ENCODE results near the gene TSPAN3. TPM values are rescaled to one million over a fixed set of nuclear protein-coding genes. Genes with fewer than 3 reads are reported as not detected.

TSPAN3 gene
- total RNA-seq, 4 donors from 2014 or later: 330 to 637 (median 593) TPM

GRCh38 chr15:77017761-77018720, 52.9 kb downstream of the TSPAN3 start:
- intact Hi-C loops (cut with DNase I): no loop called here
- Histone ChIP-seq H3K27ac (no peak overlapping the region), H3K36me3 (no peaks in the 10 kb centered on the region), H3K27me3 (no peaks in the 10 kb centered on the region), H3K4me1 (no peaks in the 10 kb centered on the region), H3K9me3 (no peaks in the 10 kb centered on the region), H3K4me3 (replicated peaks in 1 of 3) (no peak overlapping the region)
- no peak for TF ChIP-seq POLR2A (IDR thresholded peaks at IDR 0.05)
- no peak for TF ChIP-seq CTCF (IDR thresholded peaks at IDR 0.05)
- no peak for DNase-seq
- WGBS, 2 donors: 94 to 97% methylated on average over 16 to 17 of the region's 20 CpGs

GRCh38 chr15:77017091-77017660, 53.7 kb downstream of the TSPAN3 start:
- Histone ChIP-seq H3K4me1 (no peaks in the 10 kb centered on the region), H3K9me3 (no peaks in the 10 kb centered on the region), H3K27me3 (no peaks in the 10 kb centered on the region), H3K36me3 (no peaks in the 10 kb centered on the region), H3K27ac (no peak overlapping the region), H3K4me3 (replicated peaks in 1 of 3) (no peak overlapping the region)
- 96 to 100% methylated on average over 2 to 7 of the region's 7 CpGs for WGBS, 2 donors
- TF ChIP-seq POLR2A (IDR thresholded peaks at IDR 0.05) (no peak), CTCF (IDR thresholded peaks at IDR 0.05) (no peak)
- DNase-seq: no peak
- intact Hi-C loops (cut with DNase I): no loop called here

- H3K4me1 ChIP-seq: no peaks in the 10 kb centered on the region
- H3K27me3 ChIP-seq: no peaks in the 10 kb centered on the region
- H3K27ac ChIP-seq: no peak overlapping the region
- no peaks in the 10 kb centered on the region for H3K9me3 ChIP-seq
- H3K36me3 ChIP-seq: no peaks in the 10 kb centered on the region
- no peak for DNase-seq
- TF ChIP-seq POLR2A (IDR thresholded peaks at IDR 0.05): no peak
- no peak for TF ChIP-seq CTCF (IDR thresholded peaks at IDR 0.05)
- intact Hi-C loops (cut with DNase I): no loop called here
- no peak overlapping the region for H3K4me3 ChIP-seq (replicated peaks in 1 of 3)
- WGBS, 2 donors: 90 to 92% methylated on average over 3 of the region's 3 CpGs
Measured at GRCh38 chr15:77016321-77016695, 54.6 kb downstream of the TSPAN3 start.

- H3K4me3 ChIP-seq (replicated peaks in 1 of 3): no peak overlapping the region
- 58 to 63% methylated on average over 12 to 17 of the region's 21 CpGs for WGBS, 2 donors
- H3K36me3 ChIP-seq: no peaks in the 10 kb centered on the region
- H3K4me1 ChIP-seq: no peaks in the 10 kb centered on the region
- intact Hi-C loops (cut with DNase I): no loop called here
- H3K27me3 ChIP-seq: no peaks in the 10 kb centered on the region
- no peak overlapping the region for H3K27ac ChIP-seq
- TF ChIP-seq CTCF (IDR thresholded peaks at IDR 0.05) (no peak), POLR2A (IDR thresholded peaks at IDR 0.05) (no peak)
- DNase-seq: no peak
- no peaks in the 10 kb centered on the region for H3K9me3 ChIP-seq
Measured at GRCh38 chr15:77015646-77016320, 55.1 kb downstream of the TSPAN3 start.
